ENCODE measurements around the gene ADAM29. TPM values are rescaled to one million over a fixed set of nuclear protein-coding genes. Genes with fewer than 3 reads are reported as not detected.

The ADAM29 gene
- total and polyA plus RNA-seq, 9 of the 15 experiments (the other 6 are each of a cell fraction or from before 2014, with no cell fraction given), result not detected

DNA sequence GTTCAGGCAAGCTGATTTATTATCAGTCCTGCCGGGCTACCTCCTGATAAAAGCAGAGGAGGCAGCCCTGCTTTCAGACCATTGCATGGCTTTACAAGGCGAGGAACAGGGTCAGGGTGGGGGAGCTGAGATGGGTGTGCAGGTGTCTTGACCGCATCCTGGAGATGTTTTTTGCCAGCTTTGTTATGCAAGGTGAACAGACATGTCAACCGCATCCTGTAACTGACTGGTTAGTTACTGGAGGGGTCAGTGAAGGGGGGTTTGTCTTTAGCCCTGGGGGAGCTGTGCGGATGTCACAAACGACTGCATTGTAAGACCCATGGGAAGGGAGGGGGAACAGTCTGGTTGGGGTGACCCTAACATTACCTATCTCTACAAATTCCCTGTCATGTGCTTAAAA, 10.0 kb downstream of the ADAM29 start:
- Histone ChIP-seq H3K27ac (ENCODE audit: extremely low read depth, low read depth, low read length) (no peak overlapping the region), H3K9ac (ENCODE audit: insufficient read depth in 1 of 2, low read depth in 2 of 2, low read length in 2 of 2) (no peak overlapping the region), H3K27me3 (ENCODE audit: control insufficient read depth in 2 of 2, insufficient read depth in 2 of 2, low read length in 2 of 2) (no peaks in the 10 kb centered on the region), H3K4me3 (no peak overlapping the region), H3K36me3 (ENCODE audit: control insufficient read depth, insufficient read depth, low read length) (no peaks in the 10 kb centered on the region), H3K79me2 (ENCODE audit: control insufficient read depth, insufficient read depth, low read length) (no peaks in the 10 kb centered on the region), H3K9me1 (ENCODE audit: control insufficient read depth, insufficient read depth, low read length) (no peaks in the 10 kb centered on the region), H3K9me3 (replicated peaks; ENCODE audit: control insufficient read depth, insufficient read depth, low read depth, low read length) (no peaks in the 10 kb centered on the region), H4K20me1 (replicated peaks; ENCODE audit: control insufficient read depth, insufficient read depth, low read length) (no peaks in the 10 kb centered on the region), H2AFZ (ENCODE audit: low read depth, low read length) (no peak overlapping the region), H3K4me2 (ENCODE audit: insufficient read depth, low read length) (no peak overlapping the region), H3K4me1 (replicated peaks in 1 of 2; ENCODE audit: control insufficient read depth in 2 of 2, insufficient read depth in 2 of 2, low read length in 2 of 2) (no peaks in the 10 kb centered on the region)
- DNase-seq (ENCODE audit: extremely low read depth in 1 of 4, low spot score in 3 of 4) (no peak), FAIRE-seq (no peak), ATAC-seq (no peak)
- TF ChIP-seq, protein P1, sequence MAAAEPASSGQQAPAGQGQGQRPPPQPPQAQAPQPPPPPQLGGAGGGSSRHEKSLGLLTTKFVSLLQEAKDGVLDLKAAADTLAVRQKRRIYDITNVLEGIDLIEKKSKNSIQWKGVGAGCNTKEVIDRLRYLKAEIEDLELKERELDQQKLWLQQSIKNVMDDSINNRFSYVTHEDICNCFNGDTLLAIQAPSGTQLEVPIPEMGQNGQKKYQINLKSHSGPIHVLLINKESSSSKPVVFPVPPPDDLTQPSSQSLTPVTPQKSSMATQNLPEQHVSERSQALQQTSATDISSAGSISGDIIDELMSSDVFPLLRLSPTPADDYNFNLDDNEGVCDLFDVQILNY (CRISPR knock-in tag; IDR thresholded peaks at IDR 0.05), result no peak
- TF ChIP-seq ZNF324 (CRISPR knock-in tag; IDR thresholded peaks at IDR 0.05) (no peak), CBFA2T3 (IDR thresholded peaks at IDR 0.05) (no peak), HDAC2 (IDR thresholded peaks at IDR 0.05) (no peak), ERF (CRISPR knock-in tag; IDR thresholded peaks at IDR 0.05) (no peak), PRPF4 (IDR thresholded peaks at IDR 0.05; ENCODE audit: insufficient read depth, low read depth, low read length, poor library complexity, severe bottlenecking) (no peak)
- CTCF ChIA-PET (ENCODE audit: low intra/inter-chr PET ratio), result no interaction called here
- no TSS peak for BruUV-seq (replicated peaks)
- intact Hi-C loops (cut with micrococcal nuclease), result no loop called here
- 0% methylated on average over 4 of the region's 6 CpGs for WGBS (ENCODE audit: insufficient coverage, low coverage, missing lambda C conversion rate)
- in situ Hi-C loops (cut with MboI), result no loop called here
- POLR2A ChIA-PET, result no interaction called here
